ENCODE results near the gene HCAR3.

HCAR3 gene

GRCh38 chr12:122749569-122750332 lies 33.1 kb upstream of the HCAR3 start:
- DNase-seq (ENCODE audit: extremely low spot score): peak; percentile 85
- CTCF ChIA-PET: no interaction called here
- POLR2A ChIA-PET: no interaction called here
- TF ChIP-seq NFRKB (IDR thresholded peaks at IDR 0.05) (no peak), SUZ12 (IDR thresholded peaks at IDR 0.05) (no peak), HDGF (IDR thresholded peaks at IDR 0.05; ENCODE audit: borderline replicate concordance) (no peak), ZNF384 (IDR thresholded peaks at IDR 0.05) (no peak), CTBP1 (IDR thresholded peaks at IDR 0.05; ENCODE audit: borderline replicate concordance) (no peak), ARNT (IDR thresholded peaks at IDR 0.05) (no peak), LEF1 (IDR thresholded peaks at IDR 0.05; ENCODE audit: borderline replicate concordance) (no peak), ELF4 (IDR thresholded peaks at IDR 0.05) (no peak), FOXM1 (IDR thresholded peaks at IDR 0.05; ENCODE audit: borderline replicate concordance) (no peak), SP1 (IDR thresholded peaks at IDR 0.05) (no peak), FOXA1 (IDR thresholded peaks at IDR 0.05) (no peak), BHLHE40 (IDR thresholded peaks at IDR 0.05; ENCODE audit: borderline replicate concordance) (no peak), TARDBP (IDR thresholded peaks at IDR 0.05) (no peak), FOXK2 (IDR thresholded peaks at IDR 0.05) (no peak), PKNOX1 (IDR thresholded peaks at IDR 0.05) (no peak)

GRCh38 chr12:122747224-122748135 lies 30.9 kb upstream of the HCAR3 start:
- TF ChIP-seq TARDBP (IDR thresholded peaks at IDR 0.05) (no peak), ZNF384 (IDR thresholded peaks at IDR 0.05) (no peak), FOXA1 (IDR thresholded peaks at IDR 0.05) (no peak), FOXM1 (IDR thresholded peaks at IDR 0.05; ENCODE audit: borderline replicate concordance) (no peak), CTBP1 (IDR thresholded peaks at IDR 0.05; ENCODE audit: borderline replicate concordance) (no peak), NFRKB (IDR thresholded peaks at IDR 0.05) (no peak), PKNOX1 (IDR thresholded peaks at IDR 0.05) (no peak), L3MBTL2 (conservative IDR thresholded peaks at IDR 0.05) (no peak), BHLHE40 (IDR thresholded peaks at IDR 0.05; ENCODE audit: borderline replicate concordance) (no peak), SUZ12 (IDR thresholded peaks at IDR 0.05) (no peak), ARNT (IDR thresholded peaks at IDR 0.05) (no peak), SP1 (IDR thresholded peaks at IDR 0.05) (no peak), LEF1 (IDR thresholded peaks at IDR 0.05; ENCODE audit: borderline replicate concordance) (no peak), ELF4 (IDR thresholded peaks at IDR 0.05) (no peak), FOXK2 (IDR thresholded peaks at IDR 0.05) (no peak), HDGF (IDR thresholded peaks at IDR 0.05; ENCODE audit: borderline replicate concordance) (no peak)
- DNase-seq (ENCODE audit: extremely low spot score): no peak
- ChIA-PET CTCF (no interaction called here), POLR2A (no interaction called here)

GRCh38 chr12:122743895-122744525 lies 27.4 kb upstream of the HCAR3 start:
- no peak for TF ChIP-seq FOXA1 (IDR thresholded peaks at IDR 0.05)
- no peak for TF ChIP-seq SP1 (IDR thresholded peaks at IDR 0.05)
- TF ChIP-seq FOXM1 (IDR thresholded peaks at IDR 0.05; ENCODE audit: borderline replicate concordance): no peak
- TF ChIP-seq ELF4 (IDR thresholded peaks at IDR 0.05): no peak
- no peak for TF ChIP-seq HDGF (IDR thresholded peaks at IDR 0.05; ENCODE audit: borderline replicate concordance)
- TF ChIP-seq SUZ12 (IDR thresholded peaks at IDR 0.05): no peak
- no peak for TF ChIP-seq FOXK2 (IDR thresholded peaks at IDR 0.05)
- no peak for TF ChIP-seq BHLHE40 (IDR thresholded peaks at IDR 0.05; ENCODE audit: borderline replicate concordance)
- TF ChIP-seq PKNOX1 (IDR thresholded peaks at IDR 0.05): no peak
- no peak for TF ChIP-seq L3MBTL2 (conservative IDR thresholded peaks at IDR 0.05)
- DNase-seq (ENCODE audit: extremely low spot score): no peak
- POLR2A ChIA-PET: no interaction called here
- CTCF ChIA-PET: interaction anchor here (1.0 kb wide), 1 partner anchor 21 kb away, joined by 3 read pairs; no protein-coding TSS in a partner anchor

GRCh38 chr12:122740351-122740750 lies 23.7 kb upstream of the HCAR3 start:
- no peak for TF ChIP-seq ARNT (IDR thresholded peaks at IDR 0.05)
- TF ChIP-seq TARDBP (IDR thresholded peaks at IDR 0.05): no peak
- no peak for TF ChIP-seq SUZ12 (IDR thresholded peaks at IDR 0.05)
- TF ChIP-seq BHLHE40 (IDR thresholded peaks at IDR 0.05; ENCODE audit: borderline replicate concordance): no peak
- TF ChIP-seq CTBP1 (IDR thresholded peaks at IDR 0.05; ENCODE audit: borderline replicate concordance): no peak
- no peak for TF ChIP-seq PKNOX1 (IDR thresholded peaks at IDR 0.05)
- TF ChIP-seq LEF1 (IDR thresholded peaks at IDR 0.05; ENCODE audit: borderline replicate concordance): no peak
- no peak for TF ChIP-seq SP1 (IDR thresholded peaks at IDR 0.05)
- no peak for TF ChIP-seq ELF4 (IDR thresholded peaks at IDR 0.05)
- TF ChIP-seq FOXM1 (IDR thresholded peaks at IDR 0.05; ENCODE audit: borderline replicate concordance): no peak
- TF ChIP-seq FOXA1 (IDR thresholded peaks at IDR 0.05): no peak
- no peak for TF ChIP-seq FOXK2 (IDR thresholded peaks at IDR 0.05)
- TF ChIP-seq L3MBTL2 (conservative IDR thresholded peaks at IDR 0.05): no peak
- TF ChIP-seq NFRKB (IDR thresholded peaks at IDR 0.05): no peak
- no peak for TF ChIP-seq HDGF (IDR thresholded peaks at IDR 0.05; ENCODE audit: borderline replicate concordance)
- no peak for TF ChIP-seq ZNF384 (IDR thresholded peaks at IDR 0.05)
- ChIA-PET POLR2A (no interaction called here), CTCF (no interaction called here)
- no peak for DNase-seq (ENCODE audit: extremely low spot score)
